SK-N-SH (cell line): ENCODE results near the gene ALG9. TPM values are rescaled to one million over a fixed set of nuclear protein-coding genes. Genes with fewer than 3 reads are reported as not detected.
"Not testable (repeated sequence)": the region's sequence is repeated elsewhere in the genome, so short reads cannot be mapped to it uniquely, and the experiment has no call there.

Experiments used
- CTCF ChIA-PET: fragments of 300-600, 350-600 bp; formaldehyde crosslinking; extraction: SDS; loops from one replicate; lab custom pipeline; 2021; lab: Yijun Ruan, JAX
- POLR2A ChIA-PET: fragments of 350-600 bp; sonication (Branson Sonifier 250); formaldehyde crosslinking; extraction: SDS; loops from one replicate; lab custom pipeline; 2020; ENCODE audit warnings: antibody characterized with exemption, inconsistent platforms; lab: Yijun Ruan, JAX
- DNase-seq: peaks from one replicate; pipeline ENCODE4 v3.0.0; 2012
- H2AFZ ChIP-seq: fragments of 200-600 bp; sonication (generic); 2 replicates; pipeline ENCODE4 v1.8.1; 2016; ENCODE audit warnings: antibody characterized with exemption, mild to moderate bottlenecking, low read depth
- H3F3A ChIP-seq: fragments of 200-600 bp; sonication (generic); replicated peaks from 2 replicates; pipeline ENCODE3; 2016; ENCODE audit warnings: antibody characterized with exemption, mild to moderate bottlenecking; ENCODE audit not compliant: insufficient read depth
- H3K27ac ChIP-seq, 2 experiments: fragments of 200-500 bp in 1 of 2; fragments of 200-600 bp in 1 of 2; sonication (Bioruptor generic) in 1 of 2; sonication (generic), shearing (Covaris generic) in 1 of 2; 2 replicates each; pipeline versions ENCODE4 v1.5.1 to v1.6.1; 2014 to 2016; ENCODE audit warnings: low read depth in 2 of 2, inconsistent platforms in 1 of 2, low read length in 1 of 2, mild to moderate bottlenecking in 1 of 2, mixed read lengths in 1 of 2
- H3K27me3 ChIP-seq: fragments of 200-600 bp; sonication (generic), shearing (Covaris generic); 2 replicates; pipeline ENCODE4 v1.6.1; 2016; ENCODE audit warnings: mixed run types; ENCODE audit not compliant: insufficient read depth
- H3K36me3 ChIP-seq, 2 experiments: fragments of 200-500 bp in 1 of 2; fragments of 200-600 bp in 1 of 2; sonication (Bioruptor generic) in 1 of 2; sonication (generic) in 1 of 2; replicated peaks in 1 of 2; 2 replicates each; pipeline versions ENCODE3 to v1.5.1; 2014 to 2016; ENCODE audit warnings: low read length in 1 of 2, mild to moderate bottlenecking in 1 of 2; ENCODE audit not compliant: insufficient read depth in 2 of 2, control insufficient read depth in 1 of 2
- H3K4me1 ChIP-seq, 2 experiments: fragments of 200-500 bp in 1 of 2; fragments of 200-600 bp in 1 of 2; sonication (Bioruptor generic) in 1 of 2; sonication (generic), shearing (Covaris generic) in 1 of 2; 2 replicates each; pipeline versions ENCODE4 v1.5.1 to v1.6.1; 2014 to 2016; ENCODE audit warnings: low read depth in 1 of 2, low read length in 1 of 2, mixed run types in 1 of 2; ENCODE audit not compliant: insufficient read depth in 2 of 2, control insufficient read depth in 1 of 2
- H3K4me2 ChIP-seq: fragments of 200-600 bp; sonication (generic), shearing (Covaris generic); 2 replicates; pipeline ENCODE4 v1.6.1; 2017; ENCODE audit warnings: mixed run types
- H3K4me3 ChIP-seq, 2 experiments: fragments of 200-500 bp in 1 of 2; fragments of 200-600 bp in 1 of 2; sonication (Bioruptor generic) in 1 of 2; sonication (generic), shearing (Covaris generic) in 1 of 2; 2 replicates each; pipeline versions ENCODE4 v1.5.1 to v1.8.1; 2014 to 2016; ENCODE audit warnings: low read depth in 2 of 2, inconsistent platforms in 1 of 2, low read length in 1 of 2, mild to moderate bottlenecking in 1 of 2, mixed read lengths in 1 of 2, moderate library complexity in 1 of 2
- H3K79me2 ChIP-seq: fragments of 200-600 bp; sonication (generic); 2 replicates; pipeline ENCODE4 v1.8.1; 2017; ENCODE audit warnings: mild to moderate bottlenecking; ENCODE audit not compliant: insufficient read depth
- H3K9ac ChIP-seq: fragments of 200-600 bp; sonication (generic); 2 replicates; pipeline ENCODE4 v1.6.1; 2017; ENCODE audit warnings: mixed run types
- H3K9me2 ChIP-seq: fragments of 200-600 bp; sonication (generic); 2 replicates; pipeline ENCODE4 v1.6.1; 2017; ENCODE audit warnings: mixed run types
- H3K9me3 ChIP-seq: fragments of 200-600 bp; sonication (generic); 2 replicates; pipeline ENCODE4 v1.6.1; 2017; ENCODE audit warnings: mixed run types, mild to moderate bottlenecking, moderate library complexity
- H4K20me1 ChIP-seq: fragments of 200-600 bp; sonication (generic); 2 replicates; pipeline ENCODE4 v1.6.1; 2017; ENCODE audit warnings: mild to moderate bottlenecking, mixed run types; ENCODE audit not compliant: insufficient read depth
- FOXM1 ChIP-seq: IDR thresholded peaks from 2 replicates; pipeline ENCODE4 v1.4.0; 2012; ENCODE audit warnings: low read depth, mild to moderate bottlenecking
- MEF2A ChIP-seq: IDR thresholded peaks from 2 replicates; pipeline ENCODE4 v1.4.0; 2012; ENCODE audit warnings: low read depth, borderline replicate concordance
- MXI1 ChIP-seq: IDR thresholded peaks from 2 replicates; pipeline ENCODE4 v1.6.1; 2012; ENCODE audit warnings: mild to moderate bottlenecking, low read depth, low read length, improper control_type of control experiment
- NRF1 ChIP-seq: IDR thresholded peaks from 2 replicates; pipeline ENCODE4 v1.6.1; 2012; ENCODE audit warnings: low read depth, mild to moderate bottlenecking, low read length
- POLR2AphosphoS5 ChIP-seq: IDR thresholded peaks from 2 replicates; pipeline ENCODE4 v1.6.1; 2012; ENCODE audit warnings: low read depth, low read length
- RAD21 ChIP-seq: IDR thresholded peaks from 2 replicates; pipeline ENCODE4 v1.6.1; 2012; ENCODE audit warnings: mild to moderate bottlenecking, low read length
- RCOR1 ChIP-seq: fragments of 150-350 bp; IDR thresholded peaks from 2 replicates; pipeline ENCODE4 v1.6.1; 2017; ENCODE audit warnings: antibody characterized with exemption, low read length
- RXRA ChIP-seq: IDR thresholded peaks from 2 replicates; pipeline ENCODE4 v1.4.0; 2012; ENCODE audit warnings: low read depth, mild to moderate bottlenecking, borderline replicate concordance
- SIN3A ChIP-seq: IDR thresholded peaks from 2 replicates; pipeline ENCODE4 v1.6.1; 2012; ENCODE audit warnings: low read depth, mild to moderate bottlenecking, low read length, moderate library complexity, borderline replicate concordance
- TCF12 ChIP-seq: IDR thresholded peaks from 2 replicates; pipeline ENCODE4 v1.4.0; 2012
- YY1 ChIP-seq: IDR thresholded peaks from 2 replicates; pipeline ENCODE4 v1.4.0; 2012; ENCODE audit warnings: low read depth, mild to moderate bottlenecking
- WGBS: methylation state at CpG from one replicate; pipeline ENCODE4 v1.1.6; 2017; ENCODE audit warnings: low lambda C conversion rate; 5-methylcytosine and 5-hydroxymethylcytosine counted together
- polyA plus RNA-seq, 3 experiments: library from polyadenylated mRNA; depleted of rRNA; stranded (reverse); fragments of >200 nt; gene quantifications; 2 replicates each; pipeline ENCODE4 v1.2.3, GENCODE V29; 2012
- TF ChIP-seq, protein P1 (sequence below): IDR thresholded peaks from 2 replicates; pipeline ENCODE4 v1.4.0; 2012; ENCODE audit warnings: low read depth

The ALG9 gene
- polyA plus RNA-seq, 1 of the 3 experiments (the other 2 are of a cell fraction) = 17.9 TPM

DNA sequence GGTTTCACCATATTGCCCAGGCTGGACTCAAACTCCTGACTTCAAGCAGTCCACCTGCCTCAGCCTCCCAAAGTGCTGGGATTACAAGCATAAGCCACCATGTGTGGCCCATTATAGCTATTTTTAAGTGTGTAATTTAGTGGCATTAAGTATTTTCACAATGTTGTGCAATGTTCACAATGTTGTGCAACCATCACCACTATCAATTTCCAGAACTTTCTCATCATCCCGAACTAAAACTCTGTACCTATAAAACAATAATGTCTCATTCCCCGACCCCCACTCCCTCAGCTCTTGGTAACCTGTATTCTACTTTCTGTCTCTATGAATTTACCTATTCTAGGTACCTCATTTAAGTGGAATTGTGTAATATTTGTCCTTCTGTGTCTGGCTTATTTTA lies 15.5 kb upstream of the ALG9 start:
- H2AFZ ChIP-seq = no peak overlapping the region
- no peaks in the 10 kb centered on the region for H4K20me1 ChIP-seq
- H3K27ac ChIP-seq = no peak overlapping the region
- H3F3A ChIP-seq = no peaks in the 10 kb centered on the region
- no peaks in the 10 kb centered on the region for H3K79me2 ChIP-seq
- H3K4me1 ChIP-seq = no peaks in the 10 kb centered on the region
- no peak for DNase-seq
- no peaks in the 10 kb centered on the region for H3K27me3 ChIP-seq
- H3K4me3 ChIP-seq = no peak overlapping the region
- peaks cover 0 to 3% of the 10 kb centered on the region in 2 experiments for H3K36me3 ChIP-seq
- TF ChIP-seq YY1 (no peak), MEF2A (no peak), RXRA (no peak), NRF1 (no peak), FOXM1 (no peak), MXI1 (no peak), RAD21 (no peak), RCOR1 (no peak)
- TF ChIP-seq, protein P1, sequence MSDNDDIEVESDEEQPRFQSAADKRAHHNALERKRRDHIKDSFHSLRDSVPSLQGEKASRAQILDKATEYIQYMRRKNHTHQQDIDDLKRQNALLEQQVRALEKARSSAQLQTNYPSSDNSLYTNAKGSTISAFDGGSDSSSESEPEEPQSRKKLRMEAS = no peak
- no peaks in the 10 kb centered on the region for H3K9me3 ChIP-seq
- 64% methylated on average over 2 of the region's 2 CpGs for WGBS
- POLR2A ChIA-PET = no interaction called here
- CTCF ChIA-PET = interaction anchor here (0.9 to 1.6 kb wide), 4 partner anchors 9 to 45 kb away, joined by 3 to 6 read pairs (median 4); partner anchors contain the start of gene CRYAB
- no peaks in the 10 kb centered on the region for H3K9me2 ChIP-seq
- H3K9ac ChIP-seq = no peak overlapping the region
- no peak overlapping the region for H3K4me2 ChIP-seq

DNA sequence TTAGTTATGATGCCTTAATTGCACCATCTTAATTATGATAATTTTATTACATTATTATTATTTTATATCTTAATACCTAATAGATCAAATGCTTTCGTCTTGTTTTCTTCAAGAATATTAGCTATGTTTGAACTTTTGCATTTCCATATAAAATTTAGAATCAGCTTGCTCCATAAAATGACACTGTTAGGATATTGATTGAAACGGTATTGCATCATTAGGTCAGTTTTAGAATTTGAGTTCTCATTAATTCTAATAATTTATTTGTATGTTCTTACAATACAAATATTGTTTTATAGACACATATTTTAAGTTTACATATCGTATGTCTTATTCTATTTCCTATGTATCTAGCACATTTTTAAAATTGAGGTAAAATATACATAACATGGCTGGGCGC lies 14.7 kb upstream of the ALG9 start:
- H2AFZ ChIP-seq = no peak overlapping the region
- H3K4me1 ChIP-seq = no peaks in the 10 kb centered on the region
- no peak for DNase-seq
- H3K9me2 ChIP-seq = no peaks in the 10 kb centered on the region
- POLR2A ChIA-PET = no interaction called here
- no peaks in the 10 kb centered on the region for H3K27me3 ChIP-seq
- CTCF ChIA-PET = interaction anchor here (0.6 to 1.6 kb wide), 5 partner anchors 8 to 111 kb away, joined by 3 to 6 read pairs (median 4); partner anchors contain the start of gene ALG9
- H3K9me3 ChIP-seq = no peaks in the 10 kb centered on the region
- H3F3A ChIP-seq = no peaks in the 10 kb centered on the region
- H4K20me1 ChIP-seq = no peaks in the 10 kb centered on the region
- H3K36me3 ChIP-seq = peaks cover 0 to 3% of the 10 kb centered on the region in 2 experiments
- H3K27ac ChIP-seq = no peak overlapping the region
- H3K4me3 ChIP-seq = no peak overlapping the region
- TF ChIP-seq POLR2AphosphoS5 = no peak
- no peak for TF ChIP-seq TCF12
- no peak for TF ChIP-seq SIN3A
- H3K79me2 ChIP-seq = no peaks in the 10 kb centered on the region
- no peak overlapping the region for H3K4me2 ChIP-seq
- 88% methylated on average over 4 of the region's 4 CpGs for WGBS
- H3K9ac ChIP-seq = no peak overlapping the region

DNA sequence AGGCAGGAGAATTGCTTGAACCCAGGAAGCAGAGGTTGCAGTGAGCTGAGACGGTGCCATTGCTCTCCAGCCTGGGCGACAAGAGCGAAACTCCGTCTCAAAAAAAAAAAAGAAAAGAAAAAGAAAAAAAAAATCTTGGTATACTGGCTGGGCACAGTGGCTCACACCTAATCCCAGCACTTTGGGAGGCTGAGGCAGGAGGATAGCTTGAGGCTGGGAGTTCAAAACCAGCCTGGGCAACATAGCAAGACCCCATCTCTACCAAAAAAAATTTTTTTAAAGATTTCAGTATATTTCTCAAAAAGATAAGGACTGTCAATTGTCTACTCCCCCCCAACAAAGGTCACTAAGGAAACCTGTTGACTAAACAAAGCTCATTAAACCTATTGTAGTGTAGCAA lies 13.7 kb upstream of the ALG9 start:
- H3K9me2 ChIP-seq, H3K4me1 ChIP-seq, H3K9ac ChIP-seq, H3K79me2 ChIP-seq, H4K20me1 ChIP-seq, H3K36me3 ChIP-seq, DNase-seq, H3K9me3 ChIP-seq, H3K27me3 ChIP-seq, H3K4me2 ChIP-seq, H3K4me3 ChIP-seq, H3K27ac ChIP-seq, H2AFZ ChIP-seq, H3F3A ChIP-seq, POLR2A ChIA-PET: not testable (repeated sequence)
- CTCF ChIA-PET = interaction anchor here (1.2 kb wide), 1 partner anchor 14 kb away, joined by 4 read pairs; the partner anchor contains the start of gene ALG9
- 96% methylated on average over 4 of the region's 4 CpGs for WGBS
